HL-60 (cell line): Measurements from ENCODE around the gene GNA14.

Experiments
- POLR2AphosphoS5 ChIP-seq: IDR thresholded peaks from 2 replicates; pipeline ENCODE4 v1.6.1; 2012; ENCODE audit warnings: low read depth
- SPI1 ChIP-seq: IDR thresholded peaks from 2 replicates; pipeline ENCODE4 v1.6.1; 2012; ENCODE audit warnings: low read depth, mild to moderate bottlenecking, borderline replicate concordance
- TF ChIP-seq, protein P1 (sequence below): IDR thresholded peaks from one replicate; pipeline ENCODE4 v1.5.1; 2011; ENCODE audit warnings: low read length, control low read depth, inconsistent platforms; ENCODE audit not compliant: insufficient read depth
- TF ChIP-seq, protein P2 (sequence below): IDR thresholded peaks from 2 replicates; pipeline ENCODE4 v1.6.1; 2012; ENCODE audit warnings: low read depth; ENCODE audit not compliant: insufficient replicate concordance

DNA sequence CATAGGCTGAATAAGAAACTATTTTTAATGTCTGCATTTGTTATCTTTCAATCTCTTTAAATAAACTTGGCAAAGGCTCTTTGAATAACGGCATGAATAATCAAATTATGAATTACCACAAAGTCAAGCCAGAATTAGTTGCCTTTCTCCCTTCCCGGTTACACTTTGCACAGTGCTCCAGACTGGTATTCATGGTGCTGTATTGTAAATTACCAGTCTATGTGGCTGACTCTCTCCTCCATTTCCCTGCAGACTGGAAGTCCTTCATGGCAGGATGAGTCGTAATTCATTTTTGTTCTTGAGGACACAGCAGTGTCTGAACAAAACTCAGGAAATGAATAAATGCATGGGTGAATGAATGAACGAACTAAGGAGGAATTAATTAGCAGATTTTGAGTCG lies 142.9 kb downstream of the GNA14 start:
- TF ChIP-seq POLR2AphosphoS5 (no peak), SPI1 (no peak)
- TF ChIP-seq, protein P1, sequence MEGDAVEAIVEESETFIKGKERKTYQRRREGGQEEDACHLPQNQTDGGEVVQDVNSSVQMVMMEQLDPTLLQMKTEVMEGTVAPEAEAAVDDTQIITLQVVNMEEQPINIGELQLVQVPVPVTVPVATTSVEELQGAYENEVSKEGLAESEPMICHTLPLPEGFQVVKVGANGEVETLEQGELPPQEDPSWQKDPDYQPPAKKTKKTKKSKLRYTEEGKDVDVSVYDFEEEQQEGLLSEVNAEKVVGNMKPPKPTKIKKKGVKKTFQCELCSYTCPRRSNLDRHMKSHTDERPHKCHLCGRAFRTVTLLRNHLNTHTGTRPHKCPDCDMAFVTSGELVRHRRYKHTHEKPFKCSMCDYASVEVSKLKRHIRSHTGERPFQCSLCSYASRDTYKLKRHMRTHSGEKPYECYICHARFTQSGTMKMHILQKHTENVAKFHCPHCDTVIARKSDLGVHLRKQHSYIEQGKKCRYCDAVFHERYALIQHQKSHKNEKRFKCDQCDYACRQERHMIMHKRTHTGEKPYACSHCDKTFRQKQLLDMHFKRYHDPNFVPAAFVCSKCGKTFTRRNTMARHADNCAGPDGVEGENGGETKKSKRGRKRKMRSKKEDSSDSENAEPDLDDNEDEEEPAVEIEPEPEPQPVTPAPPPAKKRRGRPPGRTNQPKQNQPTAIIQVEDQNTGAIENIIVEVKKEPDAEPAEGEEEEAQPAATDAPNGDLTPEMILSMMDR = no peak
- TF ChIP-seq, protein P2, sequence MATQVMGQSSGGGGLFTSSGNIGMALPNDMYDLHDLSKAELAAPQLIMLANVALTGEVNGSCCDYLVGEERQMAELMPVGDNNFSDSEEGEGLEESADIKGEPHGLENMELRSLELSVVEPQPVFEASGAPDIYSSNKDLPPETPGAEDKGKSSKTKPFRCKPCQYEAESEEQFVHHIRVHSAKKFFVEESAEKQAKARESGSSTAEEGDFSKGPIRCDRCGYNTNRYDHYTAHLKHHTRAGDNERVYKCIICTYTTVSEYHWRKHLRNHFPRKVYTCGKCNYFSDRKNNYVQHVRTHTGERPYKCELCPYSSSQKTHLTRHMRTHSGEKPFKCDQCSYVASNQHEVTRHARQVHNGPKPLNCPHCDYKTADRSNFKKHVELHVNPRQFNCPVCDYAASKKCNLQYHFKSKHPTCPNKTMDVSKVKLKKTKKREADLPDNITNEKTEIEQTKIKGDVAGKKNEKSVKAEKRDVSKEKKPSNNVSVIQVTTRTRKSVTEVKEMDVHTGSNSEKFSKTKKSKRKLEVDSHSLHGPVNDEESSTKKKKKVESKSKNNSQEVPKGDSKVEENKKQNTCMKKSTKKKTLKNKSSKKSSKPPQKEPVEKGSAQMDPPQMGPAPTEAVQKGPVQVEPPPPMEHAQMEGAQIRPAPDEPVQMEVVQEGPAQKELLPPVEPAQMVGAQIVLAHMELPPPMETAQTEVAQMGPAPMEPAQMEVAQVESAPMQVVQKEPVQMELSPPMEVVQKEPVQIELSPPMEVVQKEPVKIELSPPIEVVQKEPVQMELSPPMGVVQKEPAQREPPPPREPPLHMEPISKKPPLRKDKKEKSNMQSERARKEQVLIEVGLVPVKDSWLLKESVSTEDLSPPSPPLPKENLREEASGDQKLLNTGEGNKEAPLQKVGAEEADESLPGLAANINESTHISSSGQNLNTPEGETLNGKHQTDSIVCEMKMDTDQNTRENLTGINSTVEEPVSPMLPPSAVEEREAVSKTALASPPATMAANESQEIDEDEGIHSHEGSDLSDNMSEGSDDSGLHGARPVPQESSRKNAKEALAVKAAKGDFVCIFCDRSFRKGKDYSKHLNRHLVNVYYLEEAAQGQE = no peak
